NCI-H1105 (cell line): ENCODE measurements around the gene IL31RA.

ENCODE experiments used
- DNase-seq: peaks from one replicate; lab custom pipeline; 2025; lab: John Stamatoyannopoulos, UW

The IL31RA gene

DNA sequence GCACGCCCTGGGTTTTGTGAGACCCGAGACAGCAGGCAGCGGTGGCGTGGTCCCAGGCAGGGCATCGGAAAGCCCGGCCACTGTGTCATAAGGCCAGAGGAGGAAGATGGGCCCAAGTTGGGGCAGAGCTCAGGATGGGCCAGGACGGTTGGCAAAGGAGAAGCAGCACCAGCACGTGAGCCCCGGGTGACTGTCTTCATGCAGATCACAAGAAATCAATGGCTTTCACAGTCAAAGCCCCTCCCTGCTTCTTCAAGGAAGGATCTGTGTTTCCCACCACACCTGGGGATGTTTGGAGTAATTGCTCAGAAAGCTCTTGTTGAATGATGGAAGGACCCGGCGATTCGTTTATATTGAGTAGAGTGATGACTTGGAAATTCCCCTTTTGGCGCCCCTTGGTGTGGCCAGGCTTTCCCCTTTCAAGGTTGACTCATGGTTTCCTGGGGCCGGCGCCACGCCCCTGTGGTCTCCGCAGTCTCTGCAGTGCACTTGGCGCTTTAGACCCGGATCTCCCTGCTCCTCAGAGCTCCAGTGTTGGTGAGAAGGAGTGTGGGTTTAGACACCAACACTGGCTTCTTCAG lies 52.1 kb downstream of the IL31RA start:
- DNase-seq = no peak

DNA sequence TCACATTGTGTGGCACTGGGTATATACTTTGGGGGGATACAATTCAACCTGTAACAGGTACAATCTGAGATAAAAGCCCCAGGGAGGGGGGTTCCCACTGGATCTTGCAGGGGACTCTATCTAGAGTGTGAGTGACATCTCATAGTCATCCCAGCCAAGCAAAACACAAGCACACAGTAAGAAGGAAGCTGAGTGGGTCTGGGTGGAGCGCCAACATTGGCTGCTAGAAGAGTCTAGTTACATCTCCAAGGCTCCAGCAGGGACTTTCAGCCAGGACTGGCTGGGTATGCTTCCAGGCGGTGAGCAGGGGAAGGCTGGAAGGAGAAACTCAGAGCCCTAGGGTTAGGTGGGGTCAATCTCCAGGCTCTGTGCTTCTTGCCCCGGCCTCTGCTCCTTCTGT lies 53.0 kb downstream of the IL31RA start:
- no peak for DNase-seq

DNA sequence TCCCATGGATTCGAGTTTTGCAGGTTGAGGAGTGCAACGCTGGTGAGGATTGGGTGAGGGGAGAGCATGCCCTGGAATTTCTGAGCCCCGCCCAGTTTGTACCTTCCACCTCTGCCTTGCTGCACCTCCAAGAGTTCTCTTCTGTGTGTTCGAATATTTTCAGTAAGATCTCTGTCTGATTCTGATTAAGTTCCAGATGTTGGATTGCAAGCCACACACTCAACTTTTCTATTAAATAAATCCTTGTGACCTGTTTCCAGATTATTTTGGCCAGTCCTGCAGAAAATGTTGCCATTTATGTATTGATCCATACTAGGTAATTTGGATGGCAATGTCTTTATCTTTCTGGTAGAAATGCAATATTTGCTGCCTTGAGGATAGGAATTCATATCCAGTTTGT lies 54.1 kb downstream of the IL31RA start:
- no peak for DNase-seq

DNA sequence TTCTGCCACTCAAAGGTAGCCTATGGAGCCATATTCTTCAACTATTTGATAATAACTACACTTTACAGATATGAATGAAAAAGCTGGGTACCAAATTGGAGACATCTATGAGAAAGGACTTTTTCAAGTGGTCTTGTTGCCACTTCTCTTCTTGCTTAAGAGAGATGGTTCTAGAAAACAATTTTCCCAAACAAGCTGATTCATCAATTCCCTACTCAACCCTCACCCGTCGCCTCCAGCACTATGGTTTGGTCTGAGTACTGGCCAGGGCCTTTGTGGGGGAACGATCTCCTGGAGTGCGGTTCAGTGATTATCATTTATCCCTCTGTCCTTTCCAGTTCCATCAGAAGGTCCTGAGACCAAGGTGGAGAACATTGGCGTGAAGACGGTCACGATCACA lies 56.8 kb downstream of the IL31RA start:
- no peak for DNase-seq

DNA sequence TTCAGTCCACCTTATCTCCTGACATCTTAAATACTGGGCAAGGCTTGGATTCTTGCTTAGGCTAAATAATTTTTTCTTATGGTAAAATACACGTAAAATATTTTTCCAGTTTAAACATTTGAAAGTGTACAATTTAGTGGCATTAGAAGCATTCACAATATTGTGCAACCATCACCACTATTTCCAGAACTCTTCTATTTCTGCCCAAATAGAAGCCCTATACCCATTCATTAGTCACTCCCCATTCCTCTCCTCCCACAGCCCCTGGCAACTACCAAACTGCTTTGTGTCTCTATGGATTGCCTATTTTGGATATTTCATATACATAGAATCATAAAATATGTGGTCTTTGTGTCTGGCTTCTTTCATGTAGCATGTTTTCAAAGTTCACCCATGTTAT lies 57.6 kb downstream of the IL31RA start:
- no peak for DNase-seq

DNA sequence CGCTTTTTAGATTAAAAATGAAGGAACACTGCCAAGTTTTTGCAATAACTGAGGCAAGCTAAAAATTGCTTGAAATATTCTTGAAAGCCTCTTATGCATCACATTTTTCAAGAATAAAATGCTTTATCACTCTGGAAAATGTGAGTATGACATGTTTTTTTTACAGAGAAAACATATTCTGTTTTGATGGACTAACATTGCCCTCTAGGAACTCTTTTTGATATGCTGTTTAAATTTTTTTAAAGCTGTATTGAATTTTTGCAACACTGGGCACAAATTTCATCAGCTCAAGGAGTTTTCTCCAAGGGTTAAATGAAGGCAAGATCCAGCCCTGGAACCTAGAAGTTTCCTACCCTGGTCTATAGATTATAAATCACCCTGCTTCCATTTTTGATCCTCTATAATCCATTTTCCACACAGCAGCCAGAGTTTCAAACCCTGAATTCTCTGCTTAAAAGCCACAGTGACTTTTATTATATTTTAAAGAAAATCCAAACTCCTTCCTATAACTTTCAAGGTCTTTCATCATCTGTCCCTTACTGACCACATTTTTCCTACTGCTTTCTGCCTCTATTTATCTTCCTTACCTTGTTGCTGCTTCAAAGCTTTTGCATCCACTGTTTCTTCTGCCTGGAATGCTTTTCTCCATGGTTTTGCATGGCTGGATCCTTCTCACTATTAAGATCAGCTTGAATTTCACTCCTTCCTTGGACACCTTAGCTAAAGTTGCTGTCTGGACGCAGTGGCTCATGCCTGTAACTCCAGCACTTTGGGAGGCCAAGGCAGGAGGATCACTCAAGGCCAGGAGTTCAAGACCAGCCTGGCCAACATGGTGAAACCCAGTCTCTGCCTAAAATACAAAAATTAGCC lies 60.9 kb downstream of the IL31RA start:
- DNase-seq = no peak

DNA sequence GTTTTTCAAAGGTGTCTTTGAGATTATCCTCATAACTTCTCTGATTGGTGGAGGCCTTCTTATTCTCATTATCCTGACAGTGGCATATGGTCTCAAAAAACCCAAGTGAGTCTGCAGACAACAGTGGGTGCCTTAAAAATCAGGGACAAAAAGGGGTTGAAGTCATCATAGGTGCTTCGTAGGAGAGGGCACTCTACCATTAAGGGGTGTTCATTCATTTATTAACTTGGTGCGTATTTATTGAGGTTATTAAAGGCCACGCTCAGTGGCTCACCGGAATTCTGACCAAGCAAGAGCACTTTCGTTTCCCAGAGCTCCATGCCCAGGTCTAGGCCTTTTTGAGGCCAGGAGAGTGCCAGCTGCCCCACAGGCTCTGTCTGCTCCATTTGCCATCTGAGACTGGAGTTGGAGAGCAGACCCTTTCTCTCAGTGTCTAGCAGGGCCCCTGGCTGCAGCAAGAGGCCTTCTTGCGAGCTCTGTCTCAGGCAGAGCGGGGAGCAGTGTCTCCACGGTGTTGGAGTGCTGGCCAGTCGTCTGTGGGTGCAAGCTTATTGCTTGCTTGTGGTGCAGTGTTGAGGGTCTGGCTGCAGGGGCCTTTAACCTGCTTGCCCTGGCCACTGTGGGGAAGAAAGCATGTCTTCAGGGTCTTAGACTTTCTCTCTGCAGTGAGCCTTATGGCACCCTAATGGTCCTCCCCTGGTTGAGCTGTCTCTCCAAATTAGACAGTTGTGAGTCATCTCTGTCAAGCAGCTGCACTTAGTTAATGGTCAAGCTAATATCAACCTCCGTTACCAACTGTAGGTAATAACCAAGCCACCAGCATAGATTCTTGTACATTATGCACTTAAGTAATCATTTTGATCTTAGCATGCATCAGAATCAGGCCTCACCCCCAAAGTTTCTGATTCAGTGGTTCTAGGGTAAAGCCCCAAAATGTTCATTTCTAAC lies 62.6 kb downstream of the IL31RA start:
- DNase-seq = no peak

DNA sequence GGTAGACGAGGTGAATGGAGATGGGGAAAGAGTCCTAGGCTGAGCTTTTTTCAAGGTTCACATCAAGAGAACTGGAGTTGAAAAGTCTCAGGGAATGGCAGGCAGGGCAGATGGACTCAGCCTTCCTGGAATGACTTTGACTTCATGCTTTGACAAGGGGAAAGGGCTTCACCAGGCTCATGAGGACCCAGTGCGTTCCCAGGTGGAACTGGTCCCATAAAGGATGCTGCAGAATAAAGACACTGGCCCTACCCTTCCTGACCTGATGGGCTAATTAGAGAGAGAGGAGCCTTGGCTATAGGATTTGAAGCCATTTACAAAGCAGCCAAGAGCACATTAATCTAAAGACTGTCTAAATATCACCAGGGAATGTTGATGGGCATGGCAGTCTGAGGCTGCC lies 63.8 kb downstream of the IL31RA start:
- DNase-seq = no peak

DNA sequence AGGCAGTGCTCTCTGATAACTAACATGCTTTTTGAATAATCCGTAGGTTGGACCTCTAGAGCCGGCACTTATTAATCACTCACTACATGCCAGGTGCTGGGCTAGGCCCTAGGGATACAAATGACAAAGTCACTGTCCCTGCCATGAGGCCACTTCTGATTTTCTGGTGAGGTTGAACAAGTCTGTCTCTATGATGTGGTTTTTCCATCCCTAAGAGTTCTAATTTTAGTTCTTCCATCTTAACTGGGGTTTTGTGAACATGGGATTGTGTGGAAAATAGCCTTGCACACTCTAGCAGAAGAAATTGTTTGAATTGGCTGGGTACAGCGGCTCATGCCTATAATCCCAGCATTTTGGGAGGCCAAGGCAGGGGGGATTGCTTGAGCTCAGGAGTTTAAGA lies 64.6 kb downstream of the IL31RA start:
- DNase-seq = no peak

DNA sequence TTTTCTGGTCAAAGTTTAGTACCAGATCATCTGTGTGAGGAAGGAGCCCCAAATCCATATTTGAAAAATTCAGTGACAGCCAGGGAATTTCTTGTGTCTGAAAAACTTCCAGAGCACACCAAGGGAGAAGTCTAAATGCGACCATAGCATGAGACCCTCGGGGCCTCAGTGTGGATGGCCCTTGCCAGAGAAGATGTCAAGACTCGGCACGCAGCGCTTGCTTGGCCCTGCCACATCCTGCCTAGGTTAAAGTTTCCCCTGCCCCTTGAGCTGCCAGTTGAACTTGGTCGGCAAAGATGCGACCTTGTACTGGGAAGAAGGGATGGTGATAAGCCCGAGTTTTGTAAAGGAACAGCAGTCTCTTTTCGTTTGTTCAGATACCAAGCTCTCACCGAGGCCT lies 65.8 kb downstream of the IL31RA start:
- no peak for DNase-seq

DNA sequence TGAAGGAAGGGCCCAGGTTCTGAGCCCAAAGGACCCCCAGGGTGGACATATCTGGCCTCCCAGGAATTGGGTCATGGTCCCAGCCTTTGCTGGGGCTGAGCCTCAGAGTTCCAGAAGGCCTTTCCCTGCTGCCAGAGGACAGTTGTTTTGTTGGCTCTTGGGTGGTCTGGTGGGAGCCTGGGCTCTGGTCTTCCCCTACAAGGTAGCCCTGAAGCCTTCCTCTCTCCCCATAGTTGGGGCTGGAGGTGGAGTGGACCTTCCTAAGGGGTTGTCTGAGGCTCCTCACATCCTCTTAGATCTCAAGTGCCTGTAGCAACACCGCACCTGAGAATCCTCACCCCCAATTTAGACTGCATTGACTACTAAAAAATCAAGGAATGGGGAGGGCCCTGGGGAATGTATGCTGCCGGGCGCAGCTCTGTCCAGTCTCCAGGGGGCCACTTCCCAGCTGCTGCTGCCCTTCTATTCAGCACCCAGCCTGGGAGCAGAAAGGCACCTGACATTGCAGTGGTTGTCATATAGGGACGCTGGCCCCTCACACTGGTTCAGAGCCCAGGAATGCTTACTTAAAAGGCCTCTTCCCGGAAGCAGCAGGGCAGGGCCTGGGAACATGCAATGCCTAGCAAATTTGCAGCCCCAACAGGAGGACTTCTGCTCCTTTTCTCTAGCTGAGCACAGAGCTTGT lies 66.4 kb downstream of the IL31RA start:
- DNase-seq = no peak

DNA sequence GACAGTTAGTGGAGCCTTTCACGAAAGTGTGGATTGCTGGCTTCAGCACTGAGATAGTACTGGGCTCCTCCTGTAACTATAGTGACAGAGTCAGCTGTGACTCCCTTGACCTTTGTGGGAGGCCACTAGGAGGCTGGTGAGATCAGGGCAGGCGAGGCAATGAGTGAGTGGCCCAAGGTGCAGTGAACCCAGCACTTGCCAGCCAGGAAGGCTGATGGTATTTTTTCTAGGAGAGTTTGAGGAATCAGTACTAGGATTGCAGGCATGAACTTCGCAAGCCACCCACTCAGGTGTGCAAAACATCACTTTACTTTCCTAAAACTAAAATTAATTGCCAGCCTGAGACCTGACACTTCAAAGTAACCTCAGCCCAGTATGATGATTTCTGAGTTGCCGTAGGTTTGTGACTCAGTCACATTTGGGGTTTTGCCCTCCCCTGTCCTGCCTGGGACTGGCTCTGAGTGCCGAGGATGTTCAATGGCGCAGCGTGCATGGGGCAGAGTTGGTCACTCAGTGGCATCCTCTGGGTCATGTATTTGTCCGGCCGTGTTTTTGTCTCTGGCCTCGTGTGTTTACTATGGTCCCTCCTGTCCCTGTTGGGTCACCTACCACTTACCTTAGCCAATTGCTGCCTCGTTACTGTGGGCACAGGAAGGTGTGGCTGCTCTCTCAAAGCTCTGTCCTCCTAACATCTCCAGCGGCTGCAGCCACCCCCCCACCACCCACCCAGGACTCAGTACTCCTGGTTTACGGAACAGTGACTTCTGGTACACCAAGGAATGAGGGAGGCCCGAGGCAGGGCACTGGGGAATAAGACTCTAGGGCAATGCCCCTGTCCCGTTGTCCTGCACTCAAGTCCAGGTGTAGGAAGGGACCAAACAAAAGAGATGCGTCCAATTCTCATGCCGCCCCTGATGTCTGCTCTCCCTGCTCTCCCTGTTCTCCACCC lies 67.2 kb downstream of the IL31RA start:
- no peak for DNase-seq

DNA sequence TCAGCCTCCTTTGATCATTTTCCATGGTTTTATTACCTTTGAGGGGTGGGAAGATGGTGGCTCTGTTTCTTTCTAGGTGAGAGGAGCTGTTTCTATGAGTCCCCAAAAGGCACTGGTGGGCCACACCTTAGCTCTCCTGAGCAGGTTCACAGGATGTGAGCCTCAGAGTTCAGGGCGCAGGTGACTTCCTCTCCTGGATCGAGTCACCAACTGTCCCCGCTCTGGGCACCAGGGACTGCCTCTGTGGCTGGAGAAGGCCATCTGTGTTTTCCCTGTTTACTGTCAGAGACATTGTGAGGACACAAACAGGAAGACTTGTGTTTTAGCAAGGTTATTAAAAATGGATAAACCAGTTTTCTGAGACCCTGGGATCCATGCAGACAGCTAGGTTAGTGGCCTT lies 68.5 kb downstream of the IL31RA start:
- no peak for DNase-seq

DNA sequence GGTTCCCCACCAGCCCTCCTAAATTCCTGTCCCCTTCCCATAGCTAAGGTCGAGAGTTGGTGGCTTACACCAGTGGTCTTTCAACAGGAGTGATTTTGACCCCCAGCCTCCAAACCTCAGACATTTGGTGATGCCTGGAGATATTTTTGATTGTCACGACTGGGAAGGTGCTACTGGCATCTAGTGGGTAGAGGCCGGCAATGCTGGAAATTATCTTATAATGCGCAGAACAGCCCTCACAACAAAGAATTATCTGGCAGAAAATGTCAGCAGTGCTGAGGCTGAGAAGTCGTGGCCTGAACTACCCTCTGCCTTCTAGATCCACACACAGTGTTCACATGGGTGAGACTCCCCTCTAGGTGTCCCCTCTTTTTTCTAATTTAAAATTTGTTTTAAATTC lies 69.6 kb downstream of the IL31RA start:
- no peak for DNase-seq

DNA sequence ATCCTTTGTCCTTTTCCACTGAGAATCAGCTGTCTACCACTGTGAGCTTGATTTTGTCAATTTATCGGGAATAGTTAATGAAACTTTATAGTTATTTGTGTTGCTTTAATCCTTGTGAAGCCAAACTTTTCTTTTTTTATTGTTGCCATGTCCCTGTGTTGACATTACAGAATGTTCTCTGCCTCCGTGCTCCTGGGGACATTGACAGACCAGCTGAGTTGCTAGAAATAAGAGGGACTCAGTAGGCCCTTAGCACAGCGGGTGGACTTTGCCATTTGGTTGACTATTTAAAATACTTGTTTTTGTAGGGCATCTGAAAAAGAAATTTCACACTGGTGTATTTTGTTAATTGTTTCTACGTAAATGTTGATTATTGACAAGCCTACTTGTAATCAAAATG lies 70.5 kb downstream of the IL31RA start:
- DNase-seq = no peak

DNA sequence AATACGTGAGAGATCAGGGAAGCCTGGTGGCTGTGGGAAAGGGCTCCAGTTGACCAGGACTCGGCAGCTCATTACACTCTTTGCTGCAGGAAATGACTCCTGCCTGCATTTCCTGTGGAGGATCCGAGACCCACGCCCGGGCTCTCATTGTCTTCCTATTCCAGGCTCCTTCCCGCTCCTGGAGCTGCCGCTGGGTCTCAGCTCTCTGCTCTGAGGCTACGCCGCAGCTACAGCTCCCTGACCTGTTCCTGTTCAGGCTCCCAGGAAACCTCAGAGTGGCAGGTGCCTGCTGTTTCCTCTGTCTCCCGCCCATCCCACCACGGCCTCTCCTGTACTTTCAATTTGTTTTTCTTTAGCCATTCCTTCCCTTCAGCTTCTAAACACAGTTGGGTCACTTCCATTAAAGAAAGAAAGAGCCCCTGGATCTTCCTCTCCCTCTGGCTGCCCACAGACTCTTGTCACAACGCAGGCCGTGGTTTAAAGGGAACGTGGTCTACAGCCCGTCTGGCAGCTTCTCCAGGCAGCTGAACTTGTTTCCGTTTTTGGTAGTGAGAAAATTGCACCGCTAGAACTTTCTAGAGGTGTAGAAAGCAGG lies 72.1 kb downstream of the IL31RA start:
- DNase-seq = no peak

DNA sequence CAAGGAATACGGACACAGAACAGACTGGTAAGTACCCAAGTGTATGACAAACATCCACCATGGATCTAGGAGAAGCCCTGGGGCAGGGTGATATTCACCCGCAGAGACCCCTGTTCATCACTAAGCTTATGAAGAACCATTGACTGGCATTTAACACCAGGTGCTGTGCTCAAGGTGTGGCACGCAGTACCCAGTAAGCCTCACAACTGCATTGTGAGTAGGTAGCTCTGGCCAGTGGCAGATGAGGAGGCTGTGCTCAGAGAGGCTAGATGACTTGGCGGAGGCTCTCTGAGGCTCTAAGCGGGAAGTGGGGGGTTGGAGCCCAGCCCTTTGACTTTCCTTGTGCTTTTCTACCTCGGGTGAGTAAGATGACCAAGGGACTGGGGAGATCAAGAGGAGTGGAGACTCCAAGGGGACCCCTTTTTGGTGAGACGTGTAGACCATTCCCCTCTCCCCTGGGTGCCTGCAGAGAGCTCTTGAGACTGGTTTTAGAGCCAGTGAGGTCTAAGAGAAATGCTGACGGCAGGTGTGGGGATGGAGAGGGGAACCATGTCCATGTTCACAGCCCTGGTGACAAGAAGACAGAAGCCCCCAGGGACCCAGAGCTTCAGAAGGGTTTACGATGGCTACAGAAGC lies 72.8 kb downstream of the IL31RA start:
- no peak for DNase-seq

DNA sequence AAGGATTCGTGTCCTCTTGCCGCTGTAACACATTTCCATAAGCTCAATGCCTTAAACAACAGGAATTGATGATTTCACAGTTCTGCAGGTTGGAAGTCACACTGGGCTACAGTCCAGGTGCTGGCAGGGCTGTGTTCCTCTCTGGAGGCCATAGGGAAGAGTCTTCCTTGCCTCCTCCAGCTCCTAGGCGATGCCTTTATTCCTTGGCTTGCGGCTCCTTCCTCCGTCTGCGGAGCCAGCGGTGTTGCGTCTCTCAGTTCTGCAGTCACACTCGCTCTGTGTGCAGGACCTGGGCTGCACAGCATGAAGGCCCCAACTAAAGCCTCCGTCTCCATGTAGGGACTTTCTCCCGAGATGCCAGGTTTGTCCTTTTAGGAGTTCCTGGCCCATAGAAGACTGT lies 73.6 kb downstream of the IL31RA start:
- DNase-seq = no peak

DNA sequence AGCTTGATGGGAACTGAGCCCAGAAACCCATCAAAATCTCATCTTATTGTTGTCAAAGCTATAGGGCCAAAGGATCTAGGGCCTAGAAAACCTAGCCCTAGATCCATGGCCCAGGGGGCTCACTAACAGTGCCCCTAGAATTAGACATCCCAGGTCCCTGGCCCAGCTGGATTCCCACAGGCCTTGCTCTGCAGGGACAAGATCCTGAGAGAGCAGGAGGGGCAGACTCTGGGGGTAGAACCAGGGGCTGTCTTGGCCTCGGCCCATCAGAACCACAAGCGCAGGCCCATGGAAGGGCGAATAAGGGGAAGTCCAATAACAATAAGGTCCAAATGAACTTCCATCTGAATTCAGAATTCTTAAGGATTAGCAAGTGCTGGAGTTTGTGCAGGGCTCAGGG lies 74.0 kb downstream of the IL31RA start:
- no peak for DNase-seq

DNA sequence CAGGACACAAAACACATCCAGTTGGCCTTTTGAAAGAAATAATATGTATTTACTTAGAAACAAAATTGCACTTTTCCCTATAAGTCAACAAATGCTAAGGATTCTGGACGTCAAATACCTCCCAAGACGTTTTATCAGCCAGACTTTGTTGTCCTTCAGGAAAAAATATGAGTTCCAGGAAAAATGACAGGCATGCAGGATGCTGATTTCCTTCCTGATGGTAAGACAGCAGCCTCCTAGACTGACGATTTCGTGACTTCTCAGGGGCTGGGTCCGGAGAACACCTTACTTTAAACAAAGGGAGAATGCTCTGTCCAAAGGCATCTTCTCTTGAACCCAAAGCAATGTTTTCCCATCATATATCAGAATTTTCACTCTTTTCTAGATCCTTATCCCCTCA lies 74.6 kb downstream of the IL31RA start:
- no peak for DNase-seq
